H1 (cell line): ENCODE data around the gene CEP135. TPM values are rescaled to one million over a fixed set of nuclear protein-coding genes. Genes with fewer than 3 reads are reported as not detected.

Source experiments
- ATF2 ChIP-seq: IDR thresholded peaks from 2 replicates; pipeline ENCODE4 v1.6.1; 2012; ENCODE audit warnings: low read length, inconsistent platforms
- ATF3 ChIP-seq: IDR thresholded peaks from 2 replicates; pipeline ENCODE4 v1.6.1; 2011; ENCODE audit warnings: low read depth, mild to moderate bottlenecking, low read length; ENCODE audit not compliant: insufficient read depth
- BCL11A ChIP-seq, 2 experiments: IDR thresholded peaks; one replicate each; pipeline ENCODE4 v1.6.1; 2011; ENCODE audit warnings: low read depth in 2 of 2, low read length in 2 of 2, mild to moderate bottlenecking in 2 of 2
- CBX5 ChIP-seq: fragments of 300-800, 300-1000 bp; sonication (generic); IDR thresholded peaks from 2 replicates; pipeline ENCODE4 v1.7.1; 2016; ENCODE audit warnings: antibody characterized with exemption, low read length, low read depth
- E2F6 ChIP-seq: IDR thresholded peaks from 2 replicates; pipeline ENCODE4 v1.6.1; 2012; ENCODE audit warnings: inconsistent platforms
- EGR1 ChIP-seq: IDR thresholded peaks from 2 replicates; pipeline ENCODE4 v1.6.1; 2011; ENCODE audit warnings: low read depth, low read length, borderline replicate concordance
- GABPA ChIP-seq: IDR thresholded peaks from 2 replicates; pipeline ENCODE4 v1.6.1; 2011; ENCODE audit warnings: mild to moderate bottlenecking, low read length, moderate library complexity, borderline replicate concordance; ENCODE audit not compliant: insufficient read depth
- GTF2F1 ChIP-seq: IDR thresholded peaks from 2 replicates; pipeline ENCODE4 v1.6.1; 2012; ENCODE audit warnings: low read depth, low read length, improper control_type of control experiment, borderline replicate concordance
- HDAC2 ChIP-seq, 2 experiments: fragments of 300-600 bp in 1 of 2; sonication (generic) in 1 of 2; IDR thresholded peaks; 2 replicates each; pipeline ENCODE4 v1.6.1; 2011 to 2012; ENCODE audit warnings: low read depth in 2 of 2, low read length in 2 of 2, mild to moderate bottlenecking in 2 of 2, moderate library complexity in 2 of 2, borderline replicate concordance in 1 of 2, inconsistent platforms in 1 of 2
- KDM5A ChIP-seq: fragments of 200-600 bp; IDR thresholded peaks from 2 replicates; pipeline ENCODE4 v1.7.1; 2012; ENCODE audit warnings: mild to moderate bottlenecking, low read length, inconsistent platforms, mixed read lengths
- MAX ChIP-seq: IDR thresholded peaks from 2 replicates; pipeline ENCODE4 v1.6.1; 2012; ENCODE audit warnings: inconsistent platforms
- NRF1 ChIP-seq: IDR thresholded peaks from 2 replicates; pipeline ENCODE4 v1.6.1; 2011; ENCODE audit warnings: mild to moderate bottlenecking, low read depth, low read length, improper control_type of control experiment
- PHF8 ChIP-seq: fragments of 200-600 bp; sonication (generic); conservative IDR thresholded peaks from 2 replicates; pipeline ENCODE4 v1.7.1; 2012; ENCODE audit warnings: low read depth, mild to moderate bottlenecking, inconsistent platforms, low read length, moderate library complexity
- POU5F1 ChIP-seq: IDR thresholded peaks from 2 replicates; pipeline ENCODE4 v1.6.1; 2011; ENCODE audit warnings: low read depth, mild to moderate bottlenecking, low read length, moderate library complexity
- SIN3A ChIP-seq, 2 experiments: IDR thresholded peaks in 1 of 2; conservative IDR thresholded peaks in 1 of 2; 2 replicates each; pipeline ENCODE4 v1.6.1; 2011 to 2012; ENCODE audit warnings: low read length in 2 of 2, improper control_type of control experiment in 1 of 2, low read depth in 1 of 2, mild to moderate bottlenecking in 1 of 2
- SIX5 ChIP-seq: IDR thresholded peaks from 2 replicates; pipeline ENCODE4 v1.6.1; 2011; ENCODE audit warnings: mild to moderate bottlenecking, low read depth, low read length
- SP1 ChIP-seq: IDR thresholded peaks from 2 replicates; pipeline ENCODE4 v1.6.1; 2011; ENCODE audit warnings: low read depth, low read length
- SP2 ChIP-seq: IDR thresholded peaks from 2 replicates; pipeline ENCODE4 v1.6.1; 2012; ENCODE audit warnings: mild to moderate bottlenecking, low read length, inconsistent platforms
- TCF12 ChIP-seq: IDR thresholded peaks from 2 replicates; pipeline ENCODE4 v1.6.1; 2011; ENCODE audit warnings: low read depth, mild to moderate bottlenecking, low read length
- TEAD4 ChIP-seq: IDR thresholded peaks from 2 replicates; pipeline ENCODE4 v1.6.1; 2012; ENCODE audit warnings: low read depth, low read length, inconsistent platforms, mixed read lengths
- polyA plus RNA-seq, 7 experiments: library from polyadenylated mRNA; depleted of rRNA in 3 of 7; stranded (reverse) in 5 of 7; unstranded in 2 of 7; fragments of >200 nt in 5 of 7; fragments of 200-250 nt in 2 of 7; gene quantifications; 1 replicate in 5 of 7; 2 replicates in 1 of 7; 4 replicates in 1 of 7; pipeline versions ENCODE4 v1.2.1 to v1.2.3, GENCODE V29; 2011 to 2013; ENCODE audit warnings: missing spikeins in 2 of 7, mixed read lengths in 2 of 7
- total RNA-seq: library from RNA; stranded (reverse); fragmentation: NEBNext Ultra II Directional; extraction: Animal tissue kit (Norgen Biotek cat#: 25700); gene quantifications from 2 replicates; pipeline ENCODE4 v1.2.1, GENCODE V29; 2021

CEP135 gene
- total and polyA plus RNA-seq, 2 of the 8 experiments (the other 6 are each of a cell fraction or from before 2014, with no cell fraction given) = 2.7 to 14.5 TPM

- peak; percentile 76 for TF ChIP-seq TEAD4
- TF ChIP-seq MAX = no peak; the same call in none of the 2 replicates
- TF ChIP-seq ATF3 = 0 out of 2 replicates have a peak, but pooled peaks have one; percentile 32
- no peak for TF ChIP-seq POU5F1
- no peak for TF ChIP-seq SP2
- peak; percentile 48; the same call in 1 of the 2 replicates for TF ChIP-seq KDM5A
- TF ChIP-seq GTF2F1 = no peak
- TF ChIP-seq ATF2 = no peak
- no peak for TF ChIP-seq EGR1
- TF ChIP-seq GABPA = no peak; the same call in 1 of the 2 replicates
- no peak for TF ChIP-seq SP1
- no peak for TF ChIP-seq SIX5
- TF ChIP-seq E2F6 = peak; percentile 28; the same call in 1 of the 2 replicates
- no peak for TF ChIP-seq CBX5
- TF ChIP-seq NRF1 = no peak
- TF ChIP-seq BCL11A (IDR thresholded peaks at IDR 0.05; ENCODE audit: low read depth in 2 of 2, low read length in 2 of 2) = no peak
- 0 out of 2 replicates have a peak, but pooled peaks have one; percentile 57 for TF ChIP-seq TCF12
- TF ChIP-seq HDAC2 (IDR thresholded peaks at IDR 0.05; ENCODE audit: borderline replicate concordance in 1 of 2, low read depth in 2 of 2, low read length in 2 of 2) = peak in 1 of 2 experiments; percentile 90; a peak in 2 of 4 replicates
- TF ChIP-seq PHF8 = peak; percentile 97
- peak; percentile 78 to 94; a peak in 2 of 4 replicates for TF ChIP-seq SIN3A (conservative IDR thresholded peaks at IDR 0.05 in 1 of 2, IDR thresholded peaks at IDR 0.05 in 1 of 2; ENCODE audit: low read depth in 1 of 2, low read length in 2 of 2)
These were observed at the start of gene CEP135 (continued) for GRCh38 chr4:55948726-55949481.
